ENCODE results near the gene TRDMT1.
A peak's percentile ranks its signal among the peaks of the same experiment; 100 is the strongest.

TRDMT1 gene

GRCh38 chr10:17212802-17213221 lies 11.3 kb upstream of the TRDMT1 start:
- H3K4me3 ChIP-seq (ENCODE audit: control insufficient read depth, low read depth, low read length), result no peak overlapping the region
- DNase-seq (ENCODE audit: low read depth), result no peak
- no peak for TF ChIP-seq CTCF (conservative IDR thresholded peaks at IDR 0.05; ENCODE audit: control insufficient read depth, insufficient read depth, low read depth, low read length)

GRCh38 chr10:17210361-17210760 lies 8.9 kb upstream of the TRDMT1 start:
- no peak overlapping the region for H3K4me3 ChIP-seq (ENCODE audit: control insufficient read depth, low read depth, low read length)
- TF ChIP-seq CTCF (conservative IDR thresholded peaks at IDR 0.05; ENCODE audit: control insufficient read depth, insufficient read depth, low read depth, low read length), result no peak
- no peak for DNase-seq (ENCODE audit: low read depth)

GRCh38 chr10:17209881-17210280 lies 8.4 kb upstream of the TRDMT1 start:
- H3K4me3 ChIP-seq (ENCODE audit: control insufficient read depth, low read depth, low read length), result no peak overlapping the region
- no peak for TF ChIP-seq CTCF (conservative IDR thresholded peaks at IDR 0.05; ENCODE audit: control insufficient read depth, insufficient read depth, low read depth, low read length)
- no peak for DNase-seq (ENCODE audit: low read depth)

- no peak for TF ChIP-seq CTCF (conservative IDR thresholded peaks at IDR 0.05; ENCODE audit: control insufficient read depth, insufficient read depth, low read depth, low read length)
- no peak for DNase-seq (ENCODE audit: low read depth)
- no peak overlapping the region for H3K4me3 ChIP-seq (ENCODE audit: control insufficient read depth, low read depth, low read length)
These were observed 7.8 kb upstream of the TRDMT1 start for GRCh38 chr10:17209302-17209701.

GRCh38 chr10:17208476-17208875 lies 7.0 kb upstream of the TRDMT1 start:
- no peak overlapping the region for H3K4me3 ChIP-seq (ENCODE audit: control insufficient read depth, low read depth, low read length)
- no peak for DNase-seq (ENCODE audit: low read depth)
- no peak for TF ChIP-seq CTCF (conservative IDR thresholded peaks at IDR 0.05; ENCODE audit: control insufficient read depth, insufficient read depth, low read depth, low read length)

- no peak overlapping the region for H3K4me3 ChIP-seq (ENCODE audit: control insufficient read depth, low read depth, low read length)
- DNase-seq (ENCODE audit: low read depth), result peak; percentile 92
- TF ChIP-seq CTCF (conservative IDR thresholded peaks at IDR 0.05; ENCODE audit: control insufficient read depth, insufficient read depth, low read depth, low read length), result no peak
These were observed 4.8 kb upstream of the TRDMT1 start for GRCh38 chr10:17206210-17206709.

- TF ChIP-seq CTCF (conservative IDR thresholded peaks at IDR 0.05; ENCODE audit: control insufficient read depth, insufficient read depth, low read depth, low read length), result no peak
- no peak overlapping the region for H3K4me3 ChIP-seq (ENCODE audit: control insufficient read depth, low read depth, low read length)
- no peak for DNase-seq (ENCODE audit: low read depth)
These were observed 1.9 kb upstream of the TRDMT1 start for GRCh38 chr10:17203416-17203815.
